CD14-positive monocyte (primary cell): Measurements from ENCODE around the gene DAB2IP. TPM values are rescaled to one million over a fixed set of nuclear protein-coding genes. Genes with fewer than 3 reads are reported as not detected.

Experiments
- DNase-seq, 3 donors: peaks; one replicate each; pipeline ENCODE4 v3.0.0-alpha.2; 2011 to 2022
- H2AFZ ChIP-seq: 2 replicates; pipeline ENCODE4 v1.6.0; 2012; ENCODE audit warnings: mild to moderate bottlenecking, low read depth, low read length, inconsistent platforms; ENCODE audit not compliant: insufficient read depth, poor library complexity, severe bottlenecking
- H3K27ac ChIP-seq, 2 donors: 1 replicate in 1 of 2; 2 replicates in 1 of 2; pipeline ENCODE4 v1.5.1; 2012 to 2013; ENCODE audit warnings: low read length in 2 of 2, control low read depth in 1 of 2, inconsistent platforms in 1 of 2, low read depth in 1 of 2, mild to moderate bottlenecking in 1 of 2
- H3K27me3 ChIP-seq, 2 donors: one replicate each; pipeline versions ENCODE4 v1.6.0 to v1.6.1; 2011 to 2013; ENCODE audit warnings: low read length in 2 of 2; ENCODE audit not compliant: control insufficient read depth in 2 of 2, insufficient read depth in 2 of 2
- H3K36me3 ChIP-seq, 2 donors: replicated peaks in 1 of 2; 1 replicate in 1 of 2; 2 replicates in 1 of 2; pipeline versions ENCODE4 v1.5.1 to v1.6.1; 2012 to 2013; ENCODE audit warnings: low read length in 2 of 2, control low read depth in 1 of 2, inconsistent platforms in 1 of 2, mild to moderate bottlenecking in 1 of 2; ENCODE audit not compliant: insufficient read depth in 2 of 2, control insufficient read depth in 1 of 2
- H3K4me1 ChIP-seq, 2 donors: 1 replicate in 1 of 2; 2 replicates in 1 of 2; pipeline versions ENCODE4 v1.5.1 to v1.6.1; 2012 to 2013; ENCODE audit warnings: low read length in 2 of 2, control low read depth in 1 of 2, inconsistent platforms in 1 of 2, mild to moderate bottlenecking in 1 of 2, moderate library complexity in 1 of 2; ENCODE audit not compliant: insufficient read depth in 2 of 2, control insufficient read depth in 1 of 2
- H3K4me2 ChIP-seq: replicated peaks from 2 replicates; pipeline ENCODE3; 2012; ENCODE audit warnings: low read length, moderate library complexity, mild to moderate bottlenecking; ENCODE audit not compliant: poor library complexity, severe bottlenecking; ENCODE audit errors: extremely low read depth
- H3K4me3 ChIP-seq, 3 experiments: fragments of 200-600 bp in 1 of 3; sonication (generic) in 1 of 3; replicated peaks in 1 of 3; 1 replicate in 2 of 3; 2 replicates in 1 of 3; pipeline ENCODE4 v1.5.1; 2011 to 2013; ENCODE audit warnings: low read length in 3 of 3, mild to moderate bottlenecking in 3 of 3, control low read depth in 2 of 3, low read depth in 2 of 3, inconsistent platforms in 1 of 3, moderate library complexity in 1 of 3
- H3K79me2 ChIP-seq: 2 replicates; pipeline ENCODE4 v1.6.0; 2012; ENCODE audit warnings: mild to moderate bottlenecking, control low read depth, inconsistent platforms, low read length, moderate library complexity; ENCODE audit not compliant: insufficient read depth
- H3K9ac ChIP-seq: 2 replicates; pipeline ENCODE4 v1.6.0; 2017; ENCODE audit warnings: low read length, mild to moderate bottlenecking; ENCODE audit not compliant: insufficient read depth, poor library complexity, severe bottlenecking
- H3K9me3 ChIP-seq, 2 donors: replicated peaks in 1 of 2; 1 replicate in 1 of 2; 2 replicates in 1 of 2; pipeline versions ENCODE4 v1.5.1 to v1.6.1; 2012 to 2013; ENCODE audit warnings: low read length in 2 of 2, control low read depth in 1 of 2; ENCODE audit not compliant: control insufficient read depth in 1 of 2, insufficient read depth in 1 of 2
- H4K20me1 ChIP-seq: 2 replicates; pipeline ENCODE4 v1.6.0; 2012; ENCODE audit warnings: mild to moderate bottlenecking, low read length, control low read depth, moderate library complexity; ENCODE audit not compliant: insufficient read depth
- H3K27ac Mint-ChIP-seq, 7 donors: one replicate each; pipeline ENCODE4 v1.8.0; 2020; ENCODE audit warnings: mild to moderate bottlenecking in 7 of 7, mixed read lengths in 7 of 7, moderate library complexity in 6 of 7, inconsistent platforms in 2 of 7
- H3K27me3 Mint-ChIP-seq, 3 donors: one replicate each; pipeline ENCODE4 v1.8.0; 2021 to 2022; ENCODE audit warnings: low read depth in 3 of 3, mild to moderate bottlenecking in 3 of 3, mixed read lengths in 3 of 3, moderate library complexity in 3 of 3, inconsistent platforms in 1 of 3
- H3K36me3 Mint-ChIP-seq, 2 donors: one replicate each; pipeline ENCODE4 v1.8.0; 2020; ENCODE audit warnings: mixed read lengths in 2 of 2, inconsistent platforms in 1 of 2, mild to moderate bottlenecking in 1 of 2
- H3K4me1 Mint-ChIP-seq: one replicate; pipeline ENCODE4 v1.8.0; 2020; ENCODE audit warnings: mild to moderate bottlenecking, mixed read lengths
- H3K4me3 Mint-ChIP-seq, 2 donors: one replicate each; pipeline ENCODE4 v1.8.0; 2020; ENCODE audit warnings: mild to moderate bottlenecking in 2 of 2, mixed read lengths in 2 of 2, moderate library complexity in 1 of 2
- H3K9me3 Mint-ChIP-seq, 7 donors: one replicate each; pipeline ENCODE4 v1.8.0; 2020 to 2022; ENCODE audit warnings: mixed read lengths in 7 of 7, mild to moderate bottlenecking in 6 of 7, moderate library complexity in 6 of 7, inconsistent platforms in 2 of 7
- CTCF ChIP-seq: fragments of 200-600 bp; IDR thresholded peaks from one replicate; pipeline ENCODE4 v1.8.0; 2022; ENCODE audit warnings: antibody characterized with exemption, mild to moderate bottlenecking
- WGBS: methylation state at CpG from one replicate; pipeline ENCODE4 v1.1.5; 2013; ENCODE audit warnings: missing lambda C conversion rate; ENCODE audit not compliant: insufficient coverage; 5-methylcytosine and 5-hydroxymethylcytosine counted together
- intact Hi-C, 2 donors: fragments of 100-400 bp; cut with micrococcal nuclease; formaldehyde crosslinking; loops; one replicate each; pipeline versions ENCODE4 v1.15.0 to v1.15.1; 2023
- polyA plus RNA-seq, 3 donors: library from polyadenylated mRNA; depleted of rRNA in 1 of 3; unstranded in 2 of 3; stranded (reverse) in 1 of 3; fragments of 300-500 nt in 2 of 3; fragments of >200 nt in 1 of 3; fragmentation: Illumina TruSeq in 2 of 3; gene quantifications; 1 replicate in 2 of 3; 2 replicates in 1 of 3; pipeline ENCODE4 v1.2.3, GENCODE V29; 2012 to 2021

Gene DAB2IP
- polyA plus RNA-seq, 3 donors, result 0.13 TPM; not detected in 2

- Histone ChIP-seq H3K4me1 (peaks cover 4 to 12% of the 10 kb centered on the region in 2 donors), H3K27me3 (peaks cover 19 to 33% of the 10 kb centered on the region in 2 donors), H3K36me3 (no peaks in the 10 kb centered on the region), H3K4me3 (no peak overlapping the region), H3K27ac (no peak overlapping the region), H2AFZ (no peak overlapping the region), H3K79me2 (no peaks in the 10 kb centered on the region), H3K9ac (no peak overlapping the region), H4K20me1 (no peaks in the 10 kb centered on the region), H3K9me3 (peaks cover 0 to 9% of the 10 kb centered on the region in 2 donors), H3K4me2 (no peak overlapping the region)
- Mint-ChIP-seq H3K27me3 (peaks cover 33 to 48% (median 36%) of the 10 kb centered on the region in 3 donors), H3K4me3 (no peak overlapping the region), H3K27ac (no peak overlapping the region), H3K4me1 (peaks cover 19% of the 10 kb centered on the region), H3K36me3 (peaks cover under 1 to 5% of the 10 kb centered on the region in 2 donors), H3K9me3 (peaks cover 0 to 13% (median 2%) of the 10 kb centered on the region in 7 donors)
- no peak for TF ChIP-seq CTCF
- no peak for DNase-seq
- WGBS, result no CpG with 5 or more reads among the region's 1 CpG
- intact Hi-C loops, result no loop called here
These were observed 4.4 kb upstream of the DAB2IP start for GRCh38 chr9:121646992-121647391.

- no peak overlapping the region for H3K9ac ChIP-seq
- no peaks in the 10 kb centered on the region for H3K36me3 ChIP-seq
- no peak overlapping the region for H3K4me2 ChIP-seq
- TF ChIP-seq CTCF, result no peak
- peaks cover 6 to 12% of the 10 kb centered on the region in 2 donors for H3K4me1 ChIP-seq
- peaks cover 0 to 17% of the 10 kb centered on the region in 2 donors for H3K9me3 ChIP-seq
- H3K4me3 ChIP-seq, result no peak overlapping the region
- no peak overlapping the region for H3K4me3 Mint-ChIP-seq
- DNase-seq, result no peak
- H3K9me3 Mint-ChIP-seq, result peaks cover 0 to 15% (median 6%) of the 10 kb centered on the region in 7 donors
- peaks cover 40 to 59% (median 46%) of the 10 kb centered on the region in 3 donors for H3K27me3 Mint-ChIP-seq
- no peak overlapping the region for H2AFZ ChIP-seq
- peaks cover 4 to 5% of the 10 kb centered on the region in 2 donors for H3K36me3 Mint-ChIP-seq
- WGBS, result 100% methylated on average over 2 of the region's 5 CpGs
- H3K79me2 ChIP-seq, result no peaks in the 10 kb centered on the region
- H3K27me3 ChIP-seq, result peaks cover 28 to 45% of the 10 kb centered on the region in 2 donors
- H3K4me1 Mint-ChIP-seq, result peaks cover 24% of the 10 kb centered on the region
- H3K27ac ChIP-seq, result no peak overlapping the region
- intact Hi-C loops, result no loop called here
- H3K27ac Mint-ChIP-seq, result no peak overlapping the region
- H4K20me1 ChIP-seq, result no peaks in the 10 kb centered on the region
These were observed 3.3 kb upstream of the DAB2IP start for GRCh38 chr9:121648172-121648571.
